ENCODE measurements around the gene PDE7B.
A peak's percentile ranks its signal among the peaks of the same experiment; 100 is the strongest.

PDE7B gene

DNA sequence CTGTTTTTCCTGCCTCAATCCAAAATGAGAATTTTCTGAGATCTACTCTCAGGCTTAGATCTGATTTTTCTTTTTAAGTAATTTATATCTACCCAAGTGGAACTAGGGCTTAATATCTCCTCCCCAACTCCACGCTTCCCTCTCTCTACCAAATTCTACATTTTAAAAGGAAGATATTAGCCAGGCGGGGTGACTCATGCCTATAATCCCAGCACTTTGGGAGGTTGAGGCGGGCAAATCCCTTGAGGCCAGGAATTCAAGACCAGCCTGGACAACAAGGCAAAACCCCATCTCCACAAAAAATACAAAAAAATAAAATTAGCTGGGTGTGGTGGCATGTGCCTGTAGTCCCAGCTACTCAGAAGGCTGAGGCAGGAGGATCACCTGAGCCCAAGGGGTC, 337.6 kb downstream of the PDE7B start:
- DNase-seq (ENCODE audit: low read depth in 2 of 2), result no peak
- TF ChIP-seq, protein P1, sequence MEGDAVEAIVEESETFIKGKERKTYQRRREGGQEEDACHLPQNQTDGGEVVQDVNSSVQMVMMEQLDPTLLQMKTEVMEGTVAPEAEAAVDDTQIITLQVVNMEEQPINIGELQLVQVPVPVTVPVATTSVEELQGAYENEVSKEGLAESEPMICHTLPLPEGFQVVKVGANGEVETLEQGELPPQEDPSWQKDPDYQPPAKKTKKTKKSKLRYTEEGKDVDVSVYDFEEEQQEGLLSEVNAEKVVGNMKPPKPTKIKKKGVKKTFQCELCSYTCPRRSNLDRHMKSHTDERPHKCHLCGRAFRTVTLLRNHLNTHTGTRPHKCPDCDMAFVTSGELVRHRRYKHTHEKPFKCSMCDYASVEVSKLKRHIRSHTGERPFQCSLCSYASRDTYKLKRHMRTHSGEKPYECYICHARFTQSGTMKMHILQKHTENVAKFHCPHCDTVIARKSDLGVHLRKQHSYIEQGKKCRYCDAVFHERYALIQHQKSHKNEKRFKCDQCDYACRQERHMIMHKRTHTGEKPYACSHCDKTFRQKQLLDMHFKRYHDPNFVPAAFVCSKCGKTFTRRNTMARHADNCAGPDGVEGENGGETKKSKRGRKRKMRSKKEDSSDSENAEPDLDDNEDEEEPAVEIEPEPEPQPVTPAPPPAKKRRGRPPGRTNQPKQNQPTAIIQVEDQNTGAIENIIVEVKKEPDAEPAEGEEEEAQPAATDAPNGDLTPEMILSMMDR (IDR thresholded peaks at IDR 0.05; ENCODE audit: low read depth, low read length), result no peak
- no peak overlapping the region for H3K4me3 ChIP-seq (replicated peaks in 1 of 2; ENCODE audit: low read depth in 2 of 2, low read length in 2 of 2)

DNA sequence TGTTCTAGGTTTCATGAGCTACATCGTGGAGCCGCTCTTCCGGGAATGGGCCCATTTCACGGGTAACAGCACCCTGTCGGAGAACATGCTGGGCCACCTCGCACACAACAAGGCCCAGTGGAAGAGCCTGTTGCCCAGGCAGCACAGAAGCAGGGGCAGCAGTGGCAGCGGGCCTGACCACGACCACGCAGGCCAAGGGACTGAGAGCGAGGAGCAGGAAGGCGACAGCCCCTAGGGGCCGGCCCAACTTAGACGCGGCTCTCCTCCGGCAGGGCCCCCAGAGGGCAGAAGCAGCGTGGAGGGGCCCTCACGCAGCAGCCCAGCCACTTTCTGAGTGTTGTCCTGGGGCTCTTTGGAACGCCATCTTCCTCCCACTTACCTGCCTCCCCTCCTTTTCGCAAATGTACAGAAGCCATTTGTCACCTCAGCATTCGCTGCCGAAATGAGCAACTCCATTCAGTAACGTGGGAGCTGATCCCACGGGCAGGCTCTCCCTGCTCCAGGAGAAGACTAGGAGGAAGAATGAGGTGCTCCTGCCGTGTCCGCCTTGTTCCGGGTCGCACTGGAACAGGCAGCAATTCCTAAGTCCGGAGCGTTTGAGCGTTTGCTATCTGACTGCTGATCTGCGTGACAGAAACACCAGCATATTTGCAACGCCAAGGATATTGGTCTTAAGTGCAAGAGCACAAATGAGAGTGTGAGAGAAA, 340.3 kb downstream of the PDE7B start:
- DNase-seq (ENCODE audit: low read depth in 2 of 2), result no peak
- no peak overlapping the region for H3K4me3 ChIP-seq (replicated peaks in 1 of 2; ENCODE audit: low read depth in 2 of 2, low read length in 2 of 2)
- TF ChIP-seq, protein P1 (IDR thresholded peaks at IDR 0.05; ENCODE audit: low read depth, low read length), result no peak

DNA sequence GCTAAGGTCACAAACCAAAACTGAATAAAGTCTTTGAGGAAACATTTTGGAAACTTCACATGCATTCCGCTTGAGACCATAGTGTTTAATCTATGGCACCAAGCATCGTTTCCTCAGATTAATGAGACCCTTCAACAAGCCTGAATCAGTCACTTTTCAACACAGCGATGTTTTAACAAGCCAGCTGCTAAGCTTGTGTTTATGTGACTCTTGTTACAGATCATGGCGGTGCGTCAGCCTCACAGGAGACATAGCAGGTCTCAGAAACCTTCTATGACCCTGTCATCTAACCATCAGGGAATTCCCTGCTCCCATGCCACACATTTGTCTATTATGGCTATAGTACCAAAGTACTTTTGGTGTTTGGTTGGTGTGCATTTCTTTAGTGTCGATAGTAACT, 341.4 kb downstream of the PDE7B start:
- TF ChIP-seq, protein P1 (IDR thresholded peaks at IDR 0.05; ENCODE audit: low read depth, low read length), result no peak
- no peak overlapping the region for H3K4me3 ChIP-seq (replicated peaks in 1 of 2; ENCODE audit: low read depth in 2 of 2, low read length in 2 of 2)
- DNase-seq (ENCODE audit: low read depth in 2 of 2), result no peak

DNA sequence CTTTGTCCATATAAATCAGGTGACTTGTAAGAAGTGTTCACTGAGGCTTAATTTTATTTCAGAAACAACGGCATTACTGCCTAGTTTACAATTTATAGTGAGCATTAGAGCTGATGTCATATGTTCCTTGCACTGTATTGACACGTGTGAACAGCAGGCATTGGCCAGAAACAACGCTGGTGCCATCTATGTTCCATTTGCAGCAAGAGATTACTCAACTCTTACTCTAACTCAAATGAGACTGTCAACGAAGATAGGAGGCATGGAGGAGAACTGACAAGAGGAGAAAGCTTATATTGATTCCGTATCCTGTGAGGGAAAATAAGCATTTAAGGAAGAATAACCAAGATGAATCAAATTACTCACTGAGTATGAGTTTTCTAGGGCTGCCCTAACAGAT, 350.2 kb downstream of the PDE7B start:
- no peak overlapping the region for H3K4me3 ChIP-seq (replicated peaks in 1 of 2; ENCODE audit: low read depth in 2 of 2, low read length in 2 of 2)
- TF ChIP-seq, protein P1 (IDR thresholded peaks at IDR 0.05; ENCODE audit: low read depth, low read length), result no peak
- peak in 1 of 2 donors; percentile 35 for DNase-seq (ENCODE audit: low read depth in 2 of 2)

DNA sequence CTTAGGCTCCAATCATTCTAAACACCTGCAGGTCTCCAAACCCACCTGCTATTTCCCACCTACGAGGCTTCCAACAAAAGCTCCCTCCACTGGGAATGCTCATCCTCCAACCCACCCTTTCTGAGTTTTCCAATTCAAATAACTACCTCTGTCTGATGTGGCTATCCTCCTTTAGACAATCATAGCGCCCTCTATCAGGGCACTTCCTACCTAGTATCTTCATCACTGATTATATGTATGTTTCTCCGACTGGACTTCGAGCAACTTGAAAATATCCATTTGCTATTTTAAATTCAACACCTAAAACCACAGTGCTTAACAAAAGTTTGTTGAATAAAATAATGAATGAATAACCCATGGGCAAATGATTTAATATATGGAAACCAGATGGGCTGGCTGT, 357.3 kb downstream of the PDE7B start:
- no peak for DNase-seq (ENCODE audit: low read depth in 2 of 2)
- TF ChIP-seq, protein P1 (IDR thresholded peaks at IDR 0.05; ENCODE audit: low read depth, low read length), result no peak
- no peak overlapping the region for H3K4me3 ChIP-seq (replicated peaks in 1 of 2; ENCODE audit: low read depth in 2 of 2, low read length in 2 of 2)

DNA sequence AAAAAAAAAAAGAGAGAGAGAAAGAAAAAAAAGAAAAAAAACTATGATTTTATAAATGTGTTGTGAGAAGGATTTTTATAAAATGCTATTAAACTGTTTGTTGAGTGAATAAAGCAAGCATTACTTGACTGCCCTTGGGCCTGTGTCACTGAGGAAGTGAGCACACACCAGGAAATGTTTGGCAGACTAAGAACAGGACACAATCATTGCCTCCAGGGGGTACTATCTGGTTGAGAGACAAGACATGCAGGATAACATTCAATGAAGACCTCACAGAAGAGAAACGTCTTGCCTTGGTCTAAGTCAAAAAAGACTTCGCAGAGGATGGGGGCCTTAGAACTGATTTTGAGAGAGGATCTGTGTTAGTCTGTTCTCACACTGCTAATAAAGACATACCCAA, 358.0 kb downstream of the PDE7B start:
- DNase-seq (ENCODE audit: low read depth in 2 of 2), result peak in 1 of 2 donors; percentile 8
- H3K4me3 ChIP-seq (replicated peaks in 1 of 2; ENCODE audit: low read depth in 2 of 2, low read length in 2 of 2), result no peak overlapping the region
- TF ChIP-seq, protein P1 (IDR thresholded peaks at IDR 0.05; ENCODE audit: low read depth, low read length), result no peak

All from cardiac fibroblast (primary cell).